ENCODE measurements around the gene FAM193A. TPM values are rescaled to one million over a fixed set of nuclear protein-coding genes. Genes with fewer than 3 reads are reported as not detected.
"Not testable (repeated sequence)": the region's sequence is repeated elsewhere in the genome, so short reads cannot be mapped to it uniquely, and the experiment has no call there.

FAM193A gene
- polyA plus RNA-seq, 4 donors, result 23.6 to 33.0 (median 28.4) TPM

DNA sequence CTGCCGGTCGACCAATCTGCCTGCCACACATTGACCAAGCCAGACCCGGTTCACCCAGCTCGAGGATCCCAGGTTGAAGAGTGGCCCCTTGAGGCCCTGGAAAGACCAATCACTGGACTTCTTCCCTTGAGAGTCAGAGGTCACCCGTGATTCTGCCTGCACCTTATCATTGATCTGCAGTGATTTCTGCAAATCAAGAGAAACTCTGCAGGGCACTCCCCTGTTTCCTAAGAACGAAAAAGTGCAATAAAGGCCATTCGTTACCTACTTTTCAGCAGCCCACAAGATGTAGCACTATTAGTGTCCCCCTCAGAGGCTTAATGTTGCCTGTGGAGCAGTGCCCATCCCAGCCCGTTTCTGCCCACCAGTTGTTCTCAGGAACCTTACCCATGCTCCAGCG, 22.3 kb upstream of the FAM193A start:
- not testable (repeated sequence) for DNase-seq (ENCODE audit: low read depth in 4 of 4, low spot score in 2 of 4)

DNA sequence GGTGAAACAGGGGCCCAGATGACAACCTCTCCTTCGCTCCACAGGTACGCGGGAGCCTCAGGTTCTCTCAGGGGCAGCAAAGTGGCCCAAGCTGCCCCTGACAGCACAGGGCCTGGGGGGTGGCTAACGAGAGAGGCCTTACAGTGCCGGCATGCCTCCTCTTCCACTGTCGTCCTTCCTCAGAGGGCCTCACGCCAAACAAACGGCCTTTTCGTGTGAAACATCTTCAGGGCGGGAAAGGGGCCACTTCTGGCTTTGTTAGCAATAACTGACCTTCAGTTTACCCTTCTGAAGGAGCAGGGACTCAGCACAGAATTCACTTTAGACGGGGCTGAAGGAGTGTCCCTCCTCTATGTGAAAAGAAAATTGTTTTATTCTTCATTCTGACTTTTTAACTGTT, 21.5 kb upstream of the FAM193A start:
- DNase-seq (ENCODE audit: low read depth in 4 of 4, low spot score in 2 of 4), result not testable (repeated sequence)

DNA sequence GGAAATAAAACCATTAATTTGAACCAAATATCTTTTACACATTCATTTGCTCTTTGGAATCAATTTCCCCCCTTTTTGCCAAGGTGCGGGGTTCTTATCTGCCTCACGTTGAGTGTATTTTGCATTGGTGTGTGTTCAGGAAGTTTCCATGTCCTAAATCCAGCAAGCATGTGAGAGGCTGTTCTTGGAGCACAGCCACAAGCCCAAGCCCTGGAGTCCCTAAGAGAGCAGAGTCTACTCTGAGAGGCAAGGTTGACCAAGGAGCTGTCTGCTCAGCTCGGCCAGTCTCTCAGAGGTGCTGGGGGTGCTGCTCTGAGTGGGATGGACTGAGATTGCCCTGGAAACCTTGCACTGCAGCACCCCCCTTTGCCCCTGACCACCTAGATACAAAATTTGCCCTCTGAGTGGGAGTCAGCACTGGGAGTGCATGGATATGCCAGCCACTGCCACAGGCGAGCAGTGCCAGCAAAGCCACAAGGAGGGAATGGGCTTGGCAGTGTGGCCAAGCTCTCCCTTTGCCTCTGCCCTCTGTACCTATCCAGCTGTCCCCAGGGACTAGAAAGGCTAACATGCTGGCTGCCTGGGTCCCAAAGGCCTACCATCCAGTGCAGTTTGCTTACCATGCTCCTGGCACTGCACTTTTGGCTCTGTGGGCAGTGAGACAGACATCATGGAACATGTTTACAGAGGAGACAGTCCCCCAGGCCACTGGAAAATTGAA, 20.5 kb upstream of the FAM193A start:
- no peak for DNase-seq (ENCODE audit: low read depth in 4 of 4, low spot score in 2 of 4)

DNA sequence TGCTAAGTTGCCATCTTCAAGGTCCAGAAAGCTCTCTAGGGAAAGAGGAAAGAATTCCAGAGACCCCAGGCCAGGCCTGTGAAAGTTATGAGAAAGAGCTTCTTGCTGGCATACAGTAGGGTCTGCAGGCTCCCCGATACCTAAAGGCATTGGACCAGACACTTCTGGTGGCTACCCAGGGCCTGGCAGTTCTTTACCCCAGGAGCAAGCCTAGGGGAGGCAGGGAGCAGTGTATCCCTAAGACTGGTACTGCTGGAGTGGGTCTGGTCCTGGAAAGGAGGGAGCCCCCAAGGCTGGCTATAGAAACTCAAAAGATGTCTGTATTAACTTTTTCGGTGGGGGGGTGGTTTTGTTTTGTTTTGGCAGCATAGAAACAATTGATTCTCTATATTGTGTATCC, 19.8 kb upstream of the FAM193A start:
- no peak for DNase-seq (ENCODE audit: low read depth in 4 of 4, low spot score in 2 of 4)

DNA sequence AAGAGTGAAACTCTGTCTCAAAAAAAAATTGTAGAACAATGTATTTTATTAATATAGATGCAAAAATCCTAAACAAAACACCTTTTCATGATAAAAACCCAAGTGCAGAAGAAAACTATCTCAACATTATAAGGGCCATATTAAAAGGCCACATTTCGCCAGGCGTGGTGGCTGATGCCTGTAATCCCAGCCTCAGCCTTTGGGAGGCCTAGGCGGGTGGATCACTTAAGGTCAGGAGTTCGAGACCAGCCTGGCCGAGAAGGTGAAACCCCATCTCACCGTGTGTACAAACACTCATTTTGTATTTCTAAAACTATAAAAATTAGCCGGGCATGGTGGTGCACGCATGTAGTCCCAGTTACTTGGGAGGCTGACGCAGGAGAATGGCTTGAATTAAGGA, 9.9 kb upstream of the FAM193A start:
- DNase-seq (ENCODE audit: low read depth in 4 of 4, low spot score in 2 of 4), result no peak

DNA sequence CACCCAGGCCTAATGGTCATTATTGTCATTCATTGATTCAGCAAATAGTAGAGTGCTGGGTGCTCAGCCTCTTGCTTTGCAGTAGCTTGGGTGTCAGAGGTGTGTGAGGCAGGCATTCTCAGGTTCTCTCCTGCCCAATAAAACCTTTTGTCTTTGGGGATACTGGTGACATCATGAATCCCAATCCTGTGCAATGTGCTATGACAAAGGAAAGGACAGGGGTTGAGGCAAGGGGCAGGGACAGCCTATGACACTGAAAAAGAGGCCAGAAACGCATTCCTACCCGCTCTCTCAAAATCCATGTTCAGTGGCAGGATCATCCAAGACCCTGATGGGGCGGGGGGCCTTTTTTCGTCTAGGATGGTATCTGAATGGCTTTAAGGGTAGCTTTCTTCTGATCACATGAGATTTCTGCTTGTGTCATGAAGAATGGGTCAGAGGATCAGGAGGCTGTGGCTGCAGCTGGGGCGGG, 1.5 kb upstream of the FAM193A start:
- peak in 1 of 4 donors; percentile 4 for DNase-seq (ENCODE audit: low read depth in 4 of 4, low spot score in 2 of 4)

DNA sequence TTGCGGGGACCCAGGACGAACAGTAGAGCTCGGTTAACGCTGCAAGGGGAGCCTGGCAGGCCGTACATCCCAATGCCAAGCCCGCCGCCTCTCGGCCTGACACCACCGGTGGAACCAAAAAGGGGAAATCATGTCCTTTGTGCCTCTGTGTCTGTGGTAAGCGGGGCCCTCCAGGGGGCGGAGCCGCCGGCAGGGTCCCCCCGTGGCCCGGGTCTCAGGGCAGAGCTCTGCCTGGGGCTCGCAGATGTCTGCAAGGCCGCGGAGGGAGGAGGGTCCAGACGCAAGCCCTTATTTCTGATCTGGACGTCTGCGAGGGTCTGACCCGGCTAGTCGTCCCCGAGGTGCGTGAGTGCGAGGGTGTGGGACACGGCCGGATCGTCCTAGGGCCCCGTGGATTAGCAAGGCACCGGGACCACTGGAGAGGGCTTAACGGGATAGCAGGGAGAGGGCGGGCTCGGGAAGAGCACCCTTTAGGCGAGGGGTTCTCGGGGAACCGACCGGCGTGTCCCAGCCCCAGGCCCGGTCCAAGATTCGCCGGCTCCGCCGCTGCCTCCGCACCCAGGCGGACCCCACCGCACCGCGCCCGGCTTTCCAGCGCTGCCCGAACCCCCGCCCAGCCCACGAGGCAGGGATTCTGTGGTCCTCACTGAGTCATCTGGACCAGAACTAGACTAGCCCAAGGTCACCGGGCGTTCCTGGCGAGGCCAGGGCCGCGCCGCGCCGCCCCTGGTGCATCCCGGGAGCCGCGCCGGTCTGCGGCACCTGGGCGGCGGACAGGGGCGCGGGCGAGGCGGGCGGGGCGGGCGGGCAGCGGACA, 863 bp upstream of the FAM193A start:
- peak; percentile 24 to 37 (median 32) for DNase-seq (ENCODE audit: low read depth in 4 of 4, low spot score in 2 of 4)

DNA sequence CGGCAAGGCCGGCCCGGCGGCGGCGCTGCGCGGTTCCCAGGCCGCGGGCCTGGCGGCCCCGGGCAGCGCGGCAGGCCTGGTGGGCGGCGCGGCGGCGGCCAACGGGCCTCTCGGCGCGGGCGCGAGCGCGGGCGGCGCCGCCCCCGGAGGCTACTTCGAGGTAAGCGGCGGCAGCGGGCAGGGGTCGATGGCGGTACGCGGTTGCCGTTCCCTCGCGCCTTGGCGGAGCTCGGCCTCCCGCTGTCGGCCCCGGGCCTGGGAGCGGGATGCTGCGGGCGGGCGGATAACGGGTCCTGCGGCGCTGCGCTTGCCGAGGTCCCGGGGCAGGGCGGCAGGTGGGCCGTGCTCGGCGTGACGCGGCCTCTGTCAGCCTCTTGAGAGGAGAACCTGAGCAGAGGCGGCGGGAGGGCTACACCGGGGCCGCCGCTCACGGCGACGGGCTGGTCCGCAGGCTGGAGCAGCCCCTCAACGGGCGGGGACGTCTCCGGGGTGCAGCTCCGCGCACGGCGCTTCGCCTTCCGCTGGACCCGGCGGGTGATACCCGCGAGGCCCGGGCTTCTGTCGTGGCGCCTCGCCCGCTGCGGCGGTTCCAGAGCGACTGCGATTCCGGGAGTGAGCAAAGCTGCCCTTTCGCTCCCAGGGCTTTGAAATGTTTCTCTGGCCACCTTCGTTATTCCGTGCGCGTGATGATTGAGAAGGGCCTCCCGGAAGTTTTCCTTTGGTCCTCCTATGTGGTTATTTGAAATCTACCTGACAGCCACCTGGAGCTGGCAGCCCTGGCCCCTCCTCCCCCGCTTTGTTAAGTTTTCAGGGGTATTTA, 774 bp downstream of the FAM193A start:
- peak; percentile 16 to 34 (median 30) for DNase-seq (ENCODE audit: low read depth in 4 of 4, low spot score in 2 of 4)

DNA sequence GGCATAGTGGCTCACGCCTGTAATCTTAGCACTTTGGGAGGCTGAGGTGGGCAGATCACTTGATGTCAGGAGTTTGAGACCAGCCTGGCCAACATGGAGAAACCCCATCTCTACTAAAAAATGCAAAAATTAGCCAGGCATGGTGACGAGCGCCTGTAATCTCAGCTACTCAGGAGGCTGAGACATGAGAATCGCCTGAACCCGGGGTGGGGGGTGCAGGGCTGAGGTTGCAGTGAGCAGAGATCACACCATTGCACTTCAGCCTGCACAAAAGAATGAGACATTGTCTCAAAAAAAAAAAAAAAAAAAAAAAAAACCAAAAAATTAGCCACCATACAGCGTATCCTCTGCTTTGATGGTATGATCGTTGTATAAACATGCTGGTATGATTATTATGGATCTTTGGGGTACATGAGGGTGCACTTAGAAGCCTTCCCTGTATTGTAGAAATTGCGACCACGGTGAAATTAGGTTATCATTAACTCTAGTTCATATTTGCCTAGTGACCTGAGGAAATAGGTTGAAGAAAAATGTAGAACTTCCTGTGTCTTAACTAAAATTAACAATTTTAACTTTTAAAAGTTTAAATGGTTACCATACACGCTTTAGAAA, 7.2 kb downstream of the FAM193A start:
- not testable (repeated sequence) for DNase-seq (ENCODE audit: low read depth in 4 of 4, low spot score in 2 of 4)

DNA sequence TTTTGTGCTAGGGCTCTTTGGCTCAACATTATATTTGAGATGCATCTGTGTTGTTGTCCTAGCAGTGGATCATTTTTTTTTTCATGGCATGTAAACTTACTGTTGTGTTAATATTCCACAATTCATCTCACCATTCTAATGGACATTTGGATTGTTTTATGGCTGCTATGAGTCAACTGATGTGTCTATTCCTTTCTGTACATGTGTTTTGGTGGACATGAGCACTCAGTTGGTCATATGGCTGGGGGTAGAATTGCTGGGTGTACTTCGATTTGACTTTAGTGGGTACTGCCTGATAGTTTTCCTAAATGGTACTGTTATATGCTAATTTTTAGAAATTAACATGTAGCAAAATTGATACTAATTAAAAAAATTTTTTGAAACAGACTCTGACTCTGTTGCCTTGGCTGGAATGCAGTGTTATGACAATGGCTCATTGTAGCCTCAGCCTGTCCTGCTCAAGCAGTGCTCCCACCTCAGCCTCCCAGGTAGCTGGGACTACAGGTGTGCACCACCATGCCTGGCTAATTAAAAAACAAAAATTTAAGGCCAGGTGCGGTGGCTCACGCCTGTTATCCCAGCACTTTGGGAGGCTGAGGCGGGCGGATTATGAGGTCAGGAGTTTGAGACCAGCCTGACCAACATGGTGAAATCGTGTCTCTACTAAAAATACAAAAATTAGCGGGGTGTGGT, 9.0 kb downstream of the FAM193A start:
- no peak for DNase-seq (ENCODE audit: low read depth in 4 of 4, low spot score in 2 of 4)

DNA sequence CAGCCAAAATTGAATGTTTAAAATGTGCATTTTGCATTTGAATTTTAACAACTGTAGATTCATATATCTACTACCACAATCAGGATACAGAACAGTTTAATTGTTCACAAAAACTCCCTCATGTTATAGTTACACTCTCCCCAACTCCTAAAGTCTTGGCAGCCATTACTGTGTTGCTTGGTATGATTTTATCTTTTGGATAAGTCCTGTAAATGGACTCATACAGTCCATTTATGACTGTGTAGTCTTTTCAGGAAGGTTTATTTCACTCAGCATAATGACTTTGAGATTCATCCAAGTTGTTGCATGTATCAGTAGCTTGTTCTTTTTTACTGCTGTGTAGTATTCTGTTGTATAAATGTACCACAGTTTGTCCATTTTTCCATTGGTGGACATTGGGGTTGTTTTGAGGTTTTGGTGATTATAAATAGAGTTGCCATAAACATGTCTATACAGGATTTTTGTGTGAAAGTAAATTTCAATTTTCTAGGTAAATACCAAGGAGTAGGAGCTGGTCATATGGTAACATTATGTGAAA, 9.9 kb downstream of the FAM193A start:
- no peak for DNase-seq (ENCODE audit: low read depth in 4 of 4, low spot score in 2 of 4)

DNA sequence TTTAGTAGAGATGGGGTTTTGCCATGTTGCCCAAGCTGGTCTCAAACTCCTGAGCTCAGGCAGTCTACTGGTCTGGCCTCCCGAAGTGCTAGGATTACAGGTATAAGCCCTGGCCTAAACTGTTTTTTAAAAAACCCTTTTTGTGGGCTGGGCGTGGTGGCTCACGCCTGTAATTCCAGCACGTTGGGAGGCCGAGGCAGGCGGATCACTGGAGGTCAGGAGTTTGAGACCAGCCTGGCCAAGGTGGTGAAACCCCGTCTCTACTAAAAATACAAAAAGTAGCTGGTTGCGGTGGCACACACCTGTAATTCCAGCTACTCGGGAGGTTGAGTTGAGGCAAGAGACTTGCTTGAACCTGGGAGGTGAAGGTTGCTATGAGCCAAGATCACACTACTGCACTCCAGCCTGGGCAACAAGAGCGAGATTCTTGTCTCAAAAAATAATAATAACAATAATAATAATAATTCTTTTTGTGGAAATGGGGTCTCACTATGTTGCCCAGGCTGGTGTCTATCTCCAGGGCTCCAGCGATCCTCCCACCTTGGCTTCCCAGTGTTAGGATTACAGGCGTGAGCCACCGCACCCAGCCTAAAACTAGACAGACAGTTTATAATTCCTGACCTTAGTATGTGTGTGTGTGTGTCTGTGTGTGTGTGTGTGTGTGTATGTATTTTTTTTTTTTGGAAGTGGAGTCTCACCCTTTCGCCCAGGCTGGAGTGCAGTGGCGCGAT, 10.7 kb downstream of the FAM193A start:
- not testable (repeated sequence) for DNase-seq (ENCODE audit: low read depth in 4 of 4, low spot score in 2 of 4)

DNA sequence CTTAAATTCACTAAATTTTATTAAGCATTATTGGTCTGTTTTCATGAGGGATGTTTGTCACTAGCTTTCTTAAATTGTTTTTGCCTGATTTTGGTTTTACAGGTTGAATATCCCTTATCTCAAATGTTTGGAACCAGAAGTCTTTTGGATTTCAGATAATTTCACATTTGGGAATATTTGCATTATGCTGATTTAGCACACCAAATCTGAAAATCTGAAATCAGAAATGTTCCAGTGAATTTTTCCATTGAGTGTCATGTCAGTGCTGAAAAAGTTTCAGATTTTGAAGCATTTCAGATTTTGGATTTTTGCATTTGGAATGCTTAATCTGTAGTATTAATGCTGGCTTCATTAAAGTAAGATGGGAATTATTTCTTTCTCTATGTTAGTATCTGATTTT, 14.7 kb downstream of the FAM193A start:
- no peak for DNase-seq (ENCODE audit: low read depth in 4 of 4, low spot score in 2 of 4)

DNA sequence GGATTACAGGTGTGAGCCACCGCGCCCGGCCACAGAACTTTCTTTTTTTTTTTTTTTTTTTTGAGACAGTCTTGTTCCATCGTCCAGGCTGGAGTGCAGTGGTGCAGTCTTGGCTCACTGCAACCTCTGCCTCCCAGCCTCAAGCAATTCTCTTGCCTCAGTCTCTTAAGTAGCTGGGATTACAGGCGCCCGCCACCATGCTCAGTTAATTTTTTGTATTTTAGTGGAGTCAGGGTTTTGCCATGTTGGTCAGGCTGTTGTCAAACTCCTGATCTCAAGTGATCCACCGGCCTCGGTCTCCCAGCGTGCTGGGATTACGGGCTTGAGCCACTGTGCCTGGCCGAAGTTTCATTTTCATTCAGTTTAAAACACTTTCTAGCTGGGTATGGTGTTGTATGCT, 16.4 kb downstream of the FAM193A start:
- DNase-seq (ENCODE audit: low read depth in 4 of 4, low spot score in 2 of 4), result no peak

DNA sequence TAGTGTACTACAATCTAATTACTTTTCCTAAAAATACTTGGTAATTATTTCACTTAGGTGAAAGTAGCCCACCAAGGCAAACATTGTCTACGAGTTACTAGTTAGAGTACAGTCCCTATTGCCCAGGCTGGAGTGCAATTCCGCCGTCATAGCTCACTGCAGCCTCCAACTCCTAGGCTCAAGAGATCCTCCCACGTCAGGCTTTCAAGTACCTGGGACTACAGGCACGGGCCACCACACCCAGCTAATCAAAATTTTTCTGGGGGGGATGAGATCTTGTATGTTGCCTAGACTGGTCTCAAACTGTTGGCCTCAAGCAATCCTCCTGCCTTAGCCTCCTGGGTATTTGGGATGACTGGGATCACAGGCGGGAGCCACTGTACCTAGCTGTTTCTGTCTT, 21.9 kb downstream of the FAM193A start:
- DNase-seq (ENCODE audit: low read depth in 4 of 4, low spot score in 2 of 4), result no peak

DNA sequence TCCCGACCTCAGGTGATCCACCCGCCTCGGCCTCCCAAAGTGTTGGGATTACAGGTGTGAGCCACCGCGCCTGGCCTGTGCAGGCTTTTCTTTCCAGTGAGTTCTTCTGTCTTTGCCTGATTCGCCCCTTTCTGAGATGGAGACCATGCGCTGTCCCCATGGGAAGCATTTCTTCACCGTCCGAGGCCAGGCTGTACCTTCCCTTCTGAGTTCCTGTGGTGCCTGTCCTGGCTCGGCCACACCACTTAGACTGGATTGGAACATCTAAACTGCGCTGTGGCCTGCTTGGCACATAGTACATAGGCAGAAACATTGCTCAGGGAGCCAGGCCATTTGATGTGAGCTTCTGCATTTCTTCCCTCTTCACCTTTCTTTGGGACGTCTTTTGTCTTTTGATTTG, 23.7 kb downstream of the FAM193A start:
- DNase-seq (ENCODE audit: low read depth in 4 of 4, low spot score in 2 of 4), result no peak

DNA sequence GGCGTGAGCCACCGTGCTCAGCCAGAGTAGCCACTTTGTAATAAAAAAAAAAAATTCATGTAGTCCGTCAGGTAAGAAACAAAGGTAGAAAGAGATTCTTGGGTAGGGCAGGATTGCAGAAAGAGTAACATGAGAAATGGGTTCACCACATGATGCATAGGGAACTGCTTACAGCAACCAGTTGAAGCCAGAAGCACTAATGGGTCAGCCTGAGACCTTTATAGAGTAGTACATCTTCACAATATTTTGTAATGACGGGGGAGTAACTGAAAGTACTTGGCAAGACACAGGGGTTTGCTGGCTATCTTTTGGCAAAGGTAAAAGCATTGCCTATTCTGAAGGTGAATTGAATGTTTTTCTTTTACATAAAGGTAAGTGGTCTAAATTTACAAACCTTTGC, 29.1 kb downstream of the FAM193A start:
- no peak for DNase-seq (ENCODE audit: low read depth in 4 of 4, low spot score in 2 of 4)

DNA sequence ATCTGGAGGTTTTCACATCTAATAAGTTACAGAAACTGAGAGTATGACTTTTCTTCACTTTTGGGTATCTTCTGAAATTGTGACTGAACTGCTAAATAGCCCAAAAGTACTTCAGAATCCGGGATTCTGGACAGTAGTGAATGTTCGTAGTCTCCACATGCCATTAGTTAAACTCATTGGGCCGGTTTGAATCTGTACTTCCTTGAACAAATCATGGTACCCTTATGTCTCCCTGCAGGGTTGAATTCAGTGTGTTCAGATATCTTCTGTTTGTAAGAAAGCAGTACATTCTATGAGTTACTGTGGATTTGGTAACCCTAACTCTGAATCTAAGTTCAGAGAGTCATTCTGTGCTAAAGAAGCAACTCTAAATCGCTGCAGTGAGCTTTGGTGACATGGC, 33.6 kb downstream of the FAM193A start:
- no peak for DNase-seq (ENCODE audit: low read depth in 4 of 4, low spot score in 2 of 4)

DNA sequence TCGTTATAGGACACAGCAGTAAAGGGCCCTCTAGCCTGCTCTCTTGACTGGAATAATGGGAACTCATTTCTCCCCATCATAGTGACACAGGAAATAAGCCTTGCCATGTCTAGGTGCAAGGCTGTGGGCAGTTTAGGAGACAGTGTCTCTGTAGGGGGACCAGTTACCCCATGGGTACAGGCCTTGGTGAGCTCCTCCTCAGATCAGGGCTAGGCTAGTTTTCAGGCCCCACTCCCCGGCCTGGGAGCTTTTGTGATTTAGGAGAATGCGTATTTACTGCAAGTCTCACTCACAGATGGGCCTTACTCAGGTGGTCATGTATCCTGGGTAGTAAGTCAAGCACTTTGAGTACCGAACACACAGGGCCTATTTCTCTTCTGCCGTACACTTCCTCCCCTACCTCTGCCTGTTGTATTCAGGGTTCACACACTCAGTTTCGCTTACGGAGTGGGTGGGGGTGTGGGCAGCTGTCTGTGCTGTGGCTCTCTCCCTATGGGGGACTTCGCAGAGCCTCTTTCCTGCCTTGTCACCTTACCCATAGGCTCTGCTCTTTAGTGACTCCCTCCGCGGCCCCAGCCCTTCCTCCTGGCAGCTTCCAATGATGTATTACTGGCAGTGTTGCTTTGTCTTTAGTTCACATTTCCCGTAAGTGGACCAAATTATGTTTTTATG, 34.2 kb downstream of the FAM193A start:
- no peak for DNase-seq (ENCODE audit: low read depth in 4 of 4, low spot score in 2 of 4)

Measured in left renal cortex interstitium (tissue), 4 donors.